SKM-1 (cell line): Measurements from ENCODE around the gene ASIC1.

Source experiments
- DNase-seq: peaks from one replicate; lab custom pipeline; 2025; ENCODE audit not compliant: unreplicated experiment; lab: John Stamatoyannopoulos, UW

ASIC1 gene

DNA sequence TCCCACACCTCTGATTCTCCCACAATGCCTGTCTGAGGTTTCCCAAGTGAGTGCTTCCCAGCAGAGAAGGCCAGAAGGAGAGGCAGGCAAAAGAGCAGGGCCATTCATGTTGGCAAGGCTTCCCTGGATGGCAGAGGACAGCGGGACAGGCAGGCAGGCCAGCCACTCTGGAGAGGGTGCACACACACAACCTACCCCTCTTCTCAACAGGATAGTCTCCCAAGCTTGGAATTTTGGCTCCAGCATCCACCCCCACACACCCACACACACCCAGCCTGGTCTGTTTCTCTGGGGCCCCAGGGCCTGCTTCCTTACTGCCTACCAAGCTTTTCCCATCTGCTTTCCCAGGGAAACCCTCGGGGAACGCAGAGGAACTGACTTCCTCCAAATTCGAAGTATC is 16.7 kb upstream of the ASIC1 start:
- DNase-seq: no peak

DNA sequence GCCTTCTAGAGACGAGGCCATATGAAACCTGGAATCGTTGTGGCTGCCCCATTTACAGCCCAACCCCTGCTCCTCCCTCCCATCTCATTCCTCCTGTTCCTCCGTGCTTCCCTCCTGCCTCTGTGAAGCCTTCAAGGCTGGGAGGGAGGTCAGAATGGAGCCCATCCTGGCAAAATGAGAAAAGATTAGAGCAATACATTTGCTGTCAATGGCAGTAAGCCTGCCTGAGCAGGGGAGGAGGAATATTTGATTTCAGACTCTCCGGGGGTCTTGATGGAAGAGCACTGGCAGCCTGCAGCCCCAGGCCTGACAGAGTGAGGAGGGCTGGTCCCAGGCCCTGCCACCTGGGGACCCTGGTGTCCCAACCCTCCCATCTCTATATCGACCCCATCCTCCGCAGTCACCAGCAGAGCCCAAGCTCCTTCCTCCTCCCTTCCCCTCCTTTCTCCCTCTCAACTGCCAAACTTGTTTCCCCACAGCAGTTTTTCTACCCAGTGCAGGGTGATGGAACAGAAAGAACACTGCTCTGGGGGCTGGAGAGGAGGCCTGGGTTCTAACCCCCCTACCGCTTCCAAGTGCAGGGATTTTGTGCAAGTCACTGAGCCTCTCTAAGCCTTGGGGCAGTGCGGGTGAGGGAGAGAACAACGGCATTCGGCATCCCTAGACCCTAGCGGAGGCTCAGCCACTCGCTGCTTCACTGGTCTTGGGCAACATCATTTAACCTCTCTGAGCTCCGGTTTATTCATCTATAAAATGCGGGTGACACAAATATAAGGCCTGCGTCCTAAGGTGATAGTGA is 16.1 kb upstream of the ASIC1 start:
- DNase-seq: no peak

- DNase-seq: no peak
These were observed 15.4 kb upstream of the ASIC1 start for GRCh38 chr12:50041962-50042361.

- no peak for DNase-seq
These were observed 14.7 kb upstream of the ASIC1 start for GRCh38 chr12:50042693-50043092.

GRCh38 chr12:50043308-50043707 is 14.1 kb upstream of the ASIC1 start:
- DNase-seq: no peak

GRCh38 chr12:50043854-50044253 is 13.5 kb upstream of the ASIC1 start:
- DNase-seq: no peak

DNA sequence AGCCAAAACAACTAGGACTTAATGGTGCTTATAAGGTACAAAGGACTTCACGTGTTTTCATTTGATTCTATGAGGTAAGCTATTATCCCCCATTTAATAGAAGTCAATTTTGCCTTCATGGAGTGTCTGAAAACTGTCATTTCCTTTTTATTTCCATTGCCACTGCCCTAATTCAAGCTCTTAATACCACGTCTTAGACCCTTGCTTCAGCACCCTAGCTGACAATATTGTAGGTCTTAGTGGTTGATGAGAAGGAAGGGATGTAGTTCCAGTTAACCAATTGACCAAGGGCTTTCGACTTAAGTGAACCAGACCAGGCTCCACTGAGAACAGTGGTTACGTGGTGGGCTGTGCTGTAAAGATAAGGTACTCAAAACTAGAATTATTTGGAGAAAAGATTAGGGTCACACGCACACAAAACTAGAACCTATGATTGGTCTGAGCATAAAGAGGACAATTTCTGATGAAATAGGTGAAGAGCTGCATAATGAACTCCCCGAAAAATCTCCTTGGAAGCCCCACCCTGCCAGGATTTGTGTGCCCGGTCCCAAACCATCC is 9.6 kb upstream of the ASIC1 start:
- no peak for DNase-seq

- DNase-seq: no peak
These were observed 7.9 kb upstream of the ASIC1 start for GRCh38 chr12:50049254-50050118.

DNA sequence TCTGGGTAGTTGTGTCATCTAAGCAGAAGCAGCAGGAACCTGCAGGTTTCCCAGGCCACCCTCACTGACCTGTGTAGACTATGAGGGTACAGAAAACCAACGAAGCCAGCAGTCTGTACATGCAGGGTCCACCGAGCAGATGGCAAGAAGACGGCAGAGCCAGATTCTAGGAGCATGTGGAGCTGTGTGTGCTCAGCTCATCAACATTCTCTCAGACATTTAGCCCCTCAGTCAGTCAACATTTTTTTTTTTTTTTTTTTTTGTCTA is 7.3 kb upstream of the ASIC1 start:
- no peak for DNase-seq

GRCh38 chr12:50050410-50051098 is 6.8 kb upstream of the ASIC1 start:
- DNase-seq: no peak

DNA sequence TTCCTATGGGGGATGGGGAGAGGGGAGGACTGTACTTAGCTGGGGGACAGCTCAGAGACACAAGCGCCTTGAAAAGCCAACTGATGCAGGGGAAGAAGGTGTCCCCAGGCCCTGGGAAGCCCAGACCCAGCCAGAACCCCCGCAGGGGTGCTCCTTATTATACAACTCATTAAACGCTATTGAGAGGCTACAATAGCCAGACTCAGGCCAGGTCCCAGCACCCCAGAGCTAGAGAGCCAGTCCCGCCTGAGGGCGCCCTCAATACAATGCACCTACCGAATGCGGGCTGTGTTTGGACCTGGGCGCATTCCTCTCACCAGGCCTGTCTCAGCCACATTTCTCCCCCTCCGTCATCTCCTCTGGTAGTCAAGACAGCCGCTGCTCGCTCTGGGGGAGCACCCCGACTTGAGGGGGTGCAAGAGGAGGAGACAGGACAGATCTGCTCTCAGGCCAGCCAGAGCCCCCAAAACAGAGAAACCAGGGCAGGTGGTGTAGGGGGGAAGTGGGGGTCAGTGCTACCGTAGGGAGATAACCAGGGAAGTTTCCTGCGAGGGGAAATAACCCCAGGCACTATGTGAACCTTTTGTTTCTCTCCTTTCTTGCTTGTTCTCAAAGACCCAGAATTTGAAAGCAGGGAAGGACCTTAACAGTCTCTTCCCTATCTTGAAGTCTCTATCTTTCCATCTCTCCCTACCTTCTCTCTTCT is 6.1 kb upstream of the ASIC1 start:
- DNase-seq: no peak

DNA sequence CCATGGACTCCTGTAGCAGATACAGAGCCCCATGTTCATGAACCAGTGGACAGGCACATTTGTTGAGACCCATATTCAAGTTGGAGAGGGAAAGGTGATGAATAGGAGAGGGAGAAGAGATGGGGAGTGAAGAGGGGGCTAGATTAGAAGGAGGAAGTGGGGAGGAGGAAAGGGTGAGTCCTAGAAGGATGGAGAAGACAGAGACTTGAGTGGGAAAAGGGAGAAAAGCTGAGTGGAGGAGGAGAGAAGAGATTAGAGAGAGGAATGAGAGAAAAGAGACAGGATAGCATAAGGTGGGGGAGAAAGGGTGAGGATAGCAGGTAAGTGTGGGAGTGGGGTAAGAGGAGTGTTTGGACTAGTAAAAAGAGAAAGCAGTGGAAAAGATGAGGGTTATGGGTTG is 4.9 kb upstream of the ASIC1 start:
- DNase-seq: no peak

DNA sequence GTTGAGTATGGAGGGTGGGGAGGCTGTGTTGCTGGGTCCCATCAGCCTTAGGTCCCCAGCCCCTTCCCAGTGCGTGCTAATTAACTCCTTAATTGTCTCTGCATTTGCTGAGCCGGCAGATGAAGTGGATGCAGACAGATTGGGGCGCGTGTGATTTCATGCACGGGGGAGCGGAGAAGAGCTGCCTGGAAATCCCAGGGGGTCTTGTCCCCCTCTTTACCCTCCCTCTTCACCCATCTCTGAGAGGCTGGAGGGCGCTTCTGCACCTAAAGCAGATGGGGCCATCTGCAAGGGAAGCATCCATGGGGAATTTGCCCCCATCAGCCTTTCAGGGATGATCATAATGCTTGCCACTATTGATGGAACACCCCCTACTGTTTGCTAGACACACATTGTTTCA is 4.4 kb upstream of the ASIC1 start:
- no peak for DNase-seq

GRCh38 chr12:50053583-50053982 is 3.8 kb upstream of the ASIC1 start:
- no peak for DNase-seq

GRCh38 chr12:50055831-50056638 is 1.4 kb upstream of the ASIC1 start:
- no peak for DNase-seq

GRCh38 chr12:50056639-50056976 is 788 bp upstream of the ASIC1 start:
- DNase-seq: no peak

DNA sequence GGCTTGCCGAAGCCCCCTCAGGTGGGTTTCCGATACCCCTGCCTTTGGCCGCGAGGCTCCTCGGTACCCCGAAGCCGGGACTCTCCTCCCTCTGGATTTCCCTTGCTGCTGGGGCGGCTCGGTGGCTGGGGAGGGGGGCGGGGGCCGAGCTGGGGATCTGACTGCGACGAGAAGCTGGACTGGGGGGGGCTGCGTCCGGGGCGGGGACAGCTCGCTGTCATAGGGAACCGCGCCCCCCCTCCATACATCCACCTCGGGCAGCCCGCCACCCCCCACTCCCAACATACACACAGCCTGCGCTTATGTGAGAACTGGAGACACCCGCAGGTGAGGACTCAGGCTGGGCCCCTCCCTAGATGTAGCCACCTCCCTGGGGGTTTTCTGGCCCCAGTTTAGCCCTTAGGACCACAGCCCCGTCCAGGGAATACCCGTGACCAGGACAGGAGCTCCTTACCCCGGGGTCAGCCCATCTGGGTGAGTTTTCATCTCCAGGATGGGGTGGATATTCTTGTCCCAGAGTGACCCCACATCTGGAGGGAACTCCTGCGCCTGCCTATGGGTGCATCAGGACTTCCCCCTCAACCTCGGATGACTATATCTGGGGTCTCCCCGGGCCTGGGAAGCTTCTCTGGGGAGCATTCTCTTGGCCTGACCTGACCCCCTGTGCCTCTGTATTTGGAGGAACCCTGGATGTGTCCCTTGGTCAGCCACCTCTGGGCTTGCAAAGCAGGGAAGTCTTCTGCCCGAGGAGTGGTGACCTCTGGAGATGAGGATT is 687 bp downstream of the ASIC1 start:
- DNase-seq: no peak

DNA sequence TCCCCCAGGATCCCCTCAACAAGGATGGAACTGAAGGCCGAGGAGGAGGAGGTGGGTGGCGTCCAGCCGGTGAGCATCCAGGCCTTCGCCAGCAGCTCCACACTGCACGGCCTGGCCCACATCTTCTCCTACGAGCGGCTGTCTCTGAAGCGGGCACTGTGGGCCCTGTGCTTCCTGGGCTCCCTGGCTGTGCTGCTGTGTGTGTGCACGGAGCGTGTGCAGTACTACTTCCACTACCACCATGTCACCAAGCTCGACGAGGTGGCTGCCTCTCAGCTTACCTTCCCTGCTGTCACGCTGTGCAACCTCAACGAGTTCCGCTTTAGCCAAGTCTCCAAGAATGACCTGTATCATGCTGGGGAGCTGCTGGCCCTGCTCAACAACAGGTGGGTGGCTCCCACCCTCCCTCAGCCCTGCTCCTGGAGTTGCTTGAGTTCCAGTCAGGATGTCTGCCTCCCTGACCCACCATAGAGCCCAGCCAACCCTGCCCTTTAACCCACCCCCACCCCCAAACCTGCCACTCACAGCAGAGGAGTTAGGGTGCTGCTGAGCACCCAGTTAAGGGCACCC is 1.4 kb downstream of the ASIC1 start:
- no peak for DNase-seq

GRCh38 chr12:50059440-50060119 is 2.2 kb downstream of the ASIC1 start:
- DNase-seq: no peak
